Right renal pelvis (tissue), 4 donors: Measurements from ENCODE around the gene RAB20. TPM values are rescaled to one million over a fixed set of nuclear protein-coding genes. Genes with fewer than 3 reads are reported as not detected.

Experiments
- DNase-seq, 4 donors: peaks; one replicate each; pipeline ENCODE4 v3.0.0-alpha.2; 2013; ENCODE audit warnings: low read depth in 4 of 4, low spot score in 3 of 4, missing footprints in 1 of 4
- polyA plus RNA-seq, 4 donors: library from polyadenylated mRNA; unstranded; fragments of 120-200 nt; gene quantifications; one replicate each; pipeline ENCODE4 v1.2.1, GENCODE V29; 2013; ENCODE audit not compliant: insufficient read length in 4 of 4

RAB20 gene
- polyA plus RNA-seq, 4 donors: 6.6 to 11.1 (median 8.3) TPM

GRCh38 chr13:110474713-110475112 is 86.8 kb downstream of the RAB20 start:
- no peak for DNase-seq

Other genes with a start within 250 kb of the RAB20 start
- gene NAXD, start 53.8 kb upstream of the RAB20 start, polyA plus RNA-seq: 10 to 100 TPM; 41.7 to 46.1 (median 43.0) TPM
- 10 to 100 TPM; 59.5 to 67.8 (median 63.3) TPM for gene CARS2, start 144.4 kb upstream of the RAB20 start, polyA plus RNA-seq
- gene ING1, start 152.0 kb upstream of the RAB20 start, polyA plus RNA-seq: 10 to 100 TPM; 22.2 to 27.4 (median 25.7) TPM